BLaER1 (cell line): ENCODE results near the gene COL4A2.

ENCODE experiments used
- H3K27ac ChIP-seq: shearing (Covaris generic); formaldehyde crosslinking; 2 replicates; pipeline ENCODE4 v1.8.1; 2022
- H3K27me3 ChIP-seq: shearing (Covaris generic); formaldehyde crosslinking; 2 replicates; pipeline ENCODE4 v1.8.1; 2022
- H3K36me3 ChIP-seq: shearing (Covaris generic); formaldehyde crosslinking; 2 replicates; pipeline ENCODE4 v1.8.1; 2022
- H3K4me1 ChIP-seq: shearing (Covaris generic); formaldehyde crosslinking; 2 replicates; pipeline ENCODE4 v1.8.1; 2022
- H3K4me2 ChIP-seq: shearing (Covaris generic); formaldehyde crosslinking; 2 replicates; pipeline ENCODE4 v1.8.1; 2022
- H3K4me3 ChIP-seq: shearing (Covaris generic); formaldehyde crosslinking; 2 replicates; pipeline ENCODE4 v1.8.1; 2022
- H3K9ac ChIP-seq: shearing (Covaris generic); formaldehyde crosslinking; 2 replicates; pipeline ENCODE4 v1.8.1; 2022
- H3K9me3 ChIP-seq: shearing (Covaris generic); formaldehyde crosslinking; 2 replicates; pipeline ENCODE4 v1.8.1; 2022
- H4K20me1 ChIP-seq: shearing (Covaris generic); formaldehyde crosslinking; 2 replicates; pipeline ENCODE4 v1.8.1; 2022
- Cebpa-rat ChIP-seq: shearing (Covaris generic); IDR thresholded peaks from 2 replicates; pipeline ENCODE4 v1.8.1; 2022

COL4A2 gene

GRCh38 chr13:110463156-110463555 is 156.1 kb downstream of the COL4A2 start:
- no peak overlapping the region for H3K9ac ChIP-seq
- no peaks in the 10 kb centered on the region for H3K36me3 ChIP-seq
- H3K27me3 ChIP-seq = no peaks in the 10 kb centered on the region
- no peak overlapping the region for H3K4me2 ChIP-seq
- TF ChIP-seq Cebpa-rat = no peak
- no peaks in the 10 kb centered on the region for H3K9me3 ChIP-seq
- peaks cover 28% of the 10 kb centered on the region for H3K4me1 ChIP-seq
- no peak overlapping the region for H3K4me3 ChIP-seq
- H4K20me1 ChIP-seq = no peaks in the 10 kb centered on the region
- H3K27ac ChIP-seq = no peak overlapping the region

DNA sequence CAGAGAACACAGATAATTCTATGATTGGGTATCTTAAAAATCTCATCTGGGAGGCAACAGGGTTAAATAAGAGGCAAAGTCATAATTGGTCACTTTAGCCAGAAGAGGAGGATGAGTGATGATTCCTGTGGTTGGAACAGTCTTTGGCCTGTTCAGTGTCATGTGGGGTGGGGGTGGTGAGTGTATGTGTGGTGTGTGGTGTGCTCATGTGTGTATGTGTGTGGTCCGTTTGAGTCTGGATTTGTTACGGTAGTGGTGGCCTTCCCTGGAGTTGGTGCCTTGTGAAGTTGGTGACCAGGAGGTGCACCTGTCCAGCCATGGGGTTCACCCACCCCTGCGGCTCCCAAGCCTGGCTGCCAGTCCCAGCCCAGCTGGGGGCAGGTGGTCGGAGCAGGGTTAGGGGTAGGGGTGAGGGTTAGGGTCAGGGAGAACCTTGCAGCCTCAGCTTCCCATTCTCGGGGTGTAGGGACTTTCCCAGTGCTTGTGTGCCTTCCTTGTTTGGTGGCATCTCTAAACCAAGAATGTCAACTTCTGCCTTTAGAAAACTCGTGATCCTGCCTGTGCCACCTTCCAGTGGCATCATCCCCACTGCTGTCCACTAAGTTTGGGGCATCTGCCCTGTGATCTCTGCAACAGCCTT is 156.9 kb downstream of the COL4A2 start:
- Histone ChIP-seq H3K4me3 (no peak overlapping the region), H3K4me2 (no peak overlapping the region), H4K20me1 (no peaks in the 10 kb centered on the region), H3K27ac (no peak overlapping the region), H3K4me1 (peaks cover 28% of the 10 kb centered on the region), H3K9me3 (no peaks in the 10 kb centered on the region), H3K9ac (no peak overlapping the region), H3K27me3 (no peaks in the 10 kb centered on the region), H3K36me3 (no peaks in the 10 kb centered on the region)
- TF ChIP-seq Cebpa-rat = no peak

GRCh38 chr13:110464556-110465333 is 157.7 kb downstream of the COL4A2 start:
- Histone ChIP-seq H3K36me3 (no peaks in the 10 kb centered on the region), H4K20me1 (no peaks in the 10 kb centered on the region), H3K4me1 (peaks cover 32% of the 10 kb centered on the region), H3K27me3 (no peaks in the 10 kb centered on the region), H3K9ac (no peak overlapping the region), H3K9me3 (no peaks in the 10 kb centered on the region), H3K4me3 (no peak overlapping the region), H3K27ac (no peak overlapping the region), H3K4me2 (no peak overlapping the region)
- TF ChIP-seq Cebpa-rat = no peak

DNA sequence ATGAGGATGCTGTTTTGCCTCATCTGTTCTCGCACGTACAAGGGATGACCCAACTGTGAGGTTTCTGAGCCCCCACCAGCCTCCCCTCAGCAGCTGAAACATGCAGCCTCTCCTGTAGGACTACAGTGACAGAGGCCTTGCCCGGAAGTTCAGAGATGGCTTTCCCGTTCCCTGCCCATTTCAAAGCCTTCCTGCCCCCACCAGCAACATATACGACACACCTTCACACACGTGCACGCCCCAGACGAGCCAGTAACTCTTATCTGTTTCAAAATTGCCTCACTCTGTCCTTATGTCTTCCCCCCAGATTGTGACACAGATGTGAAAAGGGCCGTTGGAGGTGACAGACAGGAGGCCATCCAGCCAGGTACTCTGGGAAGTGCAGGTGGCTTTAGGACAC is 158.6 kb downstream of the COL4A2 start:
- no peak overlapping the region for H3K4me3 ChIP-seq
- no peak for TF ChIP-seq Cebpa-rat
- H3K9me3 ChIP-seq = no peaks in the 10 kb centered on the region
- H3K9ac ChIP-seq = no peak overlapping the region
- H4K20me1 ChIP-seq = no peaks in the 10 kb centered on the region
- H3K4me2 ChIP-seq = no peak overlapping the region
- H3K27ac ChIP-seq = no peak overlapping the region
- H3K27me3 ChIP-seq = no peaks in the 10 kb centered on the region
- H3K36me3 ChIP-seq = no peaks in the 10 kb centered on the region
- H3K4me1 ChIP-seq = peaks cover 42% of the 10 kb centered on the region

GRCh38 chr13:110466266-110466915 is 159.3 kb downstream of the COL4A2 start:
- Histone ChIP-seq H4K20me1 (no peaks in the 10 kb centered on the region), H3K9ac (no peak overlapping the region), H3K27me3 (no peaks in the 10 kb centered on the region), H3K27ac (no peak overlapping the region), H3K4me2 (no peak overlapping the region), H3K9me3 (no peaks in the 10 kb centered on the region), H3K4me3 (no peak overlapping the region), H3K36me3 (no peaks in the 10 kb centered on the region), H3K4me1 (peaks cover 48% of the 10 kb centered on the region)
- no peak for TF ChIP-seq Cebpa-rat

DNA sequence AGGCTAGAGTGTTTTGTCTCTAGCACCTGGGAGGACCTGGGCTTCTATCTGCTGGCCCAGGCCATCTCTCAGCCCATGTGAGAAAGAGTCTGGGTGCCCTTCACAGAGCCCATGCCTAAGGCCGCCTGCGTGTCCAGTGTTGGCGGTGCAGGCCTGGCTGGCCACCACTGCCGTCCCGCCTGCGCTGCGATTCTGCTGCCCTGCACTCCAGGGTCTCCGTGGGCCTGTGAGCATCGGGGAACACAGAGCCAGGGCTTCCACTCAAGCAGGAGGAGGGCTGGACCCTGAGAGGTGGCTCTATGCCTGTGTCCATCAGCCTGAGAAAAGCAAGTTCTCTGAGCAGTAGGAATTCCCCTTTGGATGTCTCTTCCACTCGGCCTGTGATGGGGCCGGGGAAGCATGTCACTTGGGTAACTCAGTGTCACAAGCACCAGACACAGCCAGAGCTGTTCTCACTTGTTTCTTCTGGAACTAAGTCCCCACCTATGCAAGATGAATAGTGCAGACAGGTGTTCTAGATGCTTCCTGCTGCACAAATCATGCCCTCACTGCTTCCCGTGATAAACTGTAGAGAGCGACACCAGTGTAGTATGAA is 160.5 kb downstream of the COL4A2 start:
- peaks cover 53% of the 10 kb centered on the region for H3K4me1 ChIP-seq
- no peak overlapping the region for H3K9ac ChIP-seq
- no peak for TF ChIP-seq Cebpa-rat
- H3K27me3 ChIP-seq = no peaks in the 10 kb centered on the region
- H3K27ac ChIP-seq = no peak overlapping the region
- H3K4me2 ChIP-seq = no peak overlapping the region
- H3K4me3 ChIP-seq = no peak overlapping the region
- no peaks in the 10 kb centered on the region for H4K20me1 ChIP-seq
- no peaks in the 10 kb centered on the region for H3K36me3 ChIP-seq
- H3K9me3 ChIP-seq = peaks cover 4% of the 10 kb centered on the region; the same call in 1 of the 2 replicates

DNA sequence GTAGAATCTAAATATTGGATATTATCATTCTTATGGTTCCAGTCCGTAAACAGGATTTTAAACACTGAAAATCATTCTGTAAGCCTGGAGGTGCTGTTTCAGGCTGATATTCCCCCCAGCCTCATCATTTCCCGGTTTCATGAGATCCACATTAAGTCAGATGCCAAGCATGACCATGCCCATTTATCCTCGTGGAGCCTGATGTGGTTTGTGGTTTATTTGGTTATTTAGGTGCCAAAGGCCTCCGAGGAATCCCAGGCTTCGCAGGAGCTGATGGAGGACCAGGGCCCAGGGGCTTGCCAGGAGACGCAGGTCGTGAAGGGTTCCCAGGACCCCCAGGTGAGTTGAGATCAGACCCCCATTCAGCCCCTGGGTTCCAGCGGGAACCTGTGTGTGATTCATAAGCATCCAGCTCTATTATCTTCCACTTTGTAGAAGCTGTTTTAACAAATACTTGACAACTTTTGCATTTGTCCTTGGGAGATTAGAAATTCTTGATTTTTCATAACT is 162.0 kb downstream of the COL4A2 start:
- no peaks in the 10 kb centered on the region for H4K20me1 ChIP-seq
- no peaks in the 10 kb centered on the region for H3K27me3 ChIP-seq
- H3K4me3 ChIP-seq = no peak overlapping the region
- H3K27ac ChIP-seq = no peak overlapping the region
- H3K4me1 ChIP-seq = peaks cover 68% of the 10 kb centered on the region
- H3K9ac ChIP-seq = no peak overlapping the region
- no peaks in the 10 kb centered on the region for H3K36me3 ChIP-seq
- H3K9me3 ChIP-seq = peaks cover 8% of the 10 kb centered on the region; the same call in 1 of the 2 replicates
- peak overlapping the region; percentile 34; the same call in 1 of the 2 replicates for H3K4me2 ChIP-seq
- TF ChIP-seq Cebpa-rat = no peak

DNA sequence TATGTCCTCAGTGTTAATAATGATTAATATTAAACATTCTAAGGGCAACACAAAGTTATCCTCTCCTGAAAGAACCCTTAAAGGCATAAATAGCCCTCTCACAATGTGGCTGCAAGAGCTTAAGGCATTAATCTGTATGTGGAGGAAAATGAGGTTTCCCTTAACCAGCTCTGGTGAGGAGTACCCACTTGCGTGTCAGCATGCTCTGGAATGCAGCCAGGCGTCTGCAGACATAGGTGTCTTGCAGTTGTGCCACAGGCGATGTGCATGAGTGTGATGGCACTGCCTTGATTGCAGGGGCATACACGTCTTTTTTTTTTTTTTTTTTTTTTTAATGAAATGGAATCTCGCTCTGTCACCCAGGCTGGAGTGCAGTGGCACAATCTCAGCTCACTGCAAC is 162.5 kb downstream of the COL4A2 start:
- H3K9me3 ChIP-seq = peaks cover 8% of the 10 kb centered on the region; the same call in 1 of the 2 replicates
- peak overlapping the region; percentile 34; the same call in 1 of the 2 replicates for H3K4me2 ChIP-seq
- no peaks in the 10 kb centered on the region for H3K27me3 ChIP-seq
- no peak overlapping the region for H3K9ac ChIP-seq
- no peak for TF ChIP-seq Cebpa-rat
- no peaks in the 10 kb centered on the region for H4K20me1 ChIP-seq
- H3K4me1 ChIP-seq = peaks cover 73% of the 10 kb centered on the region
- no peak overlapping the region for H3K4me3 ChIP-seq
- H3K27ac ChIP-seq = no peak overlapping the region
- H3K36me3 ChIP-seq = no peaks in the 10 kb centered on the region

DNA sequence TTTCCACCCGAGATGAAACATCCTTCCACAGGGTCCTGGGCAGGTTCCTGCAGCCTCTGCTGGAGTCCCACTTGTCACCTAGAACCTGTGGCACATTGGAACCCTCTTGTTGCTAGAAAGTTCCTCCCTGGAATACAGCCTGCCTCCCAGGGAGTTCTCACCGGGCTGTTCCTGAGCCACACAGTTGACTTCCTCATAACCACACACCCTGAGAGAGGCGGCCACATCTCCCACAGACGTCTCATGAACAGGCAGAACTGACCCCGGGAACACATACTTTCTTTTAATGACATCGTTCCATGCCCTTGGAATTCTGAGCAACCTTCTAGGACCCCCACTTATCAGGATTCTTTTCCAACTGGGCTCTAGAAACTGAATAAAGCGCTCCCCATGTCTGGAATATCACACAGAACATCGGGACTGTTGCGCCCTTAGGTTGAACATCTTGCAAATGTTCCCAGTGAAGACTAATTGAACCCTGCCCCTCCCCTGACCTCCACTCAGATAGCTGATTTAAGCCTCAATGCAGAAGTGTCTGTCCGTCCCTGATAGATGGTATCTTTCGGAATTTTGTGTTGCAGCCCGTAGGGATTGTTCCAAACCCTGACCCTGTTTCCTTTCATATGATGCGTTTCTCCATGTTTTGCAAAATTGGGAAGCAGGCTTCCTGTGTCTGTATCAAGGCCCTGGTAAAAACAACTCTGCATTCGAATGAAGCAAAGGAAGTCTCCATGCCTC is 163.4 kb downstream of the COL4A2 start:
- H4K20me1 ChIP-seq = no peaks in the 10 kb centered on the region
- peak overlapping the region; percentile 43; the same call in 1 of the 2 replicates for H3K9ac ChIP-seq
- peak overlapping the region; percentile 72 for H3K27ac ChIP-seq
- no peaks in the 10 kb centered on the region for H3K36me3 ChIP-seq
- H3K4me3 ChIP-seq = no peak overlapping the region; the same call in 1 of the 2 replicates
- no peaks in the 10 kb centered on the region for H3K27me3 ChIP-seq
- H3K4me2 ChIP-seq = peak overlapping the region; percentile 80
- H3K9me3 ChIP-seq = peaks cover 8% of the 10 kb centered on the region; the same call in 1 of the 2 replicates
- TF ChIP-seq Cebpa-rat = no peak
- peaks cover 81% of the 10 kb centered on the region for H3K4me1 ChIP-seq
